Measurements from ENCODE around the gene ELK4.

Gene ELK4

DNA sequence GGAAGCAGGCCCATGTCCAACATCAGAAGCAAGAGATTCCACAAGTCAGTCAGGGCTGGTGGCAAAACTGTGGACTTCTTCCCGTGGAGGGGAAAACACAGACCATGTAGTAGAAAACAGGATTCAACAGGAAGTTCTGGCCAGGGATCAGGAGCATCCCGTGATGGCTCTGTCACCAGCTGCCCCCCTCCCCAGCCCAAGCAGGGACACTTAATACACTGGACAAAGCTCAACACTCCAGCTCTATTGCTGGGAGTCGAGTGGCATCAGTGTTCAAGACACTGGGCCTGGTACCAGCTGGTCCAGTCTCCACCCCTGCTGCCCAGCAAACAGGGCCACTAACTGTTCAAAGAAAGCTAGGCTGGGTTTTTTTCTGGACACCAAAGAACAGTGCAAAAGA is 44.8 kb upstream of the ELK4 start:
- in situ Hi-C loops (cut with HindIII; ENCODE audit: low sequenced_read_pairs) = no loop called here
- H3K4me3 ChIP-seq (ENCODE audit: low read depth, low read length) = no peak overlapping the region
- TF ChIP-seq, protein P1, sequence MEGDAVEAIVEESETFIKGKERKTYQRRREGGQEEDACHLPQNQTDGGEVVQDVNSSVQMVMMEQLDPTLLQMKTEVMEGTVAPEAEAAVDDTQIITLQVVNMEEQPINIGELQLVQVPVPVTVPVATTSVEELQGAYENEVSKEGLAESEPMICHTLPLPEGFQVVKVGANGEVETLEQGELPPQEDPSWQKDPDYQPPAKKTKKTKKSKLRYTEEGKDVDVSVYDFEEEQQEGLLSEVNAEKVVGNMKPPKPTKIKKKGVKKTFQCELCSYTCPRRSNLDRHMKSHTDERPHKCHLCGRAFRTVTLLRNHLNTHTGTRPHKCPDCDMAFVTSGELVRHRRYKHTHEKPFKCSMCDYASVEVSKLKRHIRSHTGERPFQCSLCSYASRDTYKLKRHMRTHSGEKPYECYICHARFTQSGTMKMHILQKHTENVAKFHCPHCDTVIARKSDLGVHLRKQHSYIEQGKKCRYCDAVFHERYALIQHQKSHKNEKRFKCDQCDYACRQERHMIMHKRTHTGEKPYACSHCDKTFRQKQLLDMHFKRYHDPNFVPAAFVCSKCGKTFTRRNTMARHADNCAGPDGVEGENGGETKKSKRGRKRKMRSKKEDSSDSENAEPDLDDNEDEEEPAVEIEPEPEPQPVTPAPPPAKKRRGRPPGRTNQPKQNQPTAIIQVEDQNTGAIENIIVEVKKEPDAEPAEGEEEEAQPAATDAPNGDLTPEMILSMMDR (IDR thresholded peaks at IDR 0.05; ENCODE audit: low read depth, low read length, missing control alignments) = no peak
- no peak for DNase-seq (ENCODE audit: low read depth)

DNA sequence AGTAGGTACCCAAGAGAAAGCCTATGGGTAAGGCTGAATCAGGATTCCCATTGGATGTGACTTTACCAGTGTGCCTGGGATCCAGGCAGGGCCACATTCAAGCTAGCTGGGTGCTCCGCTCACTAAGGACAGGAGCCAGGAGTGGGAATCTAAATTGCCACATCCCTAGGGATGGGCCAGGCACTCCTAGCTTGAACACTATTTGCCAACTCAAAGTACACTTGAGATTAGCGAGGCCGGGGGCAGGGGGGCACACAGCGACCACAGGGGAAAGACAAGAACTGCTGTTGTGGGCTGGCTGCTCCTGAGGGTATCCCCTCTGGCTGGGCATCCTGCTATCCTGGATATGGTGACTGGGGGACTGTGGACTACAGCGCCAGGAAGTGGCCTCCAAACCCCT is 44.2 kb upstream of the ELK4 start:
- no peak overlapping the region for H3K4me3 ChIP-seq (ENCODE audit: low read depth, low read length)
- in situ Hi-C loops (cut with HindIII; ENCODE audit: low sequenced_read_pairs) = no loop called here
- TF ChIP-seq, protein P1 (IDR thresholded peaks at IDR 0.05; ENCODE audit: low read depth, low read length, missing control alignments) = no peak
- no peak for DNase-seq (ENCODE audit: low read depth)

- TF ChIP-seq, protein P1 (IDR thresholded peaks at IDR 0.05; ENCODE audit: low read depth, low read length, missing control alignments) = no peak
- no peak overlapping the region for H3K4me3 ChIP-seq (ENCODE audit: low read depth, low read length)
- no peak for DNase-seq (ENCODE audit: low read depth)
- in situ Hi-C loops (cut with HindIII; ENCODE audit: low sequenced_read_pairs) = no loop called here
Observed at GRCh38 chr1:205675247-205675646, 43.4 kb upstream of the ELK4 start.

- TF ChIP-seq, protein P1 (IDR thresholded peaks at IDR 0.05; ENCODE audit: low read depth, low read length, missing control alignments) = no peak
- in situ Hi-C loops (cut with HindIII; ENCODE audit: low sequenced_read_pairs) = no loop called here
Observed at GRCh38 chr1:205672970-205673369, 41.2 kb upstream of the ELK4 start.

GRCh38 chr1:205672395-205672889 is 40.6 kb upstream of the ELK4 start:
- in situ Hi-C loops (cut with HindIII; ENCODE audit: low sequenced_read_pairs) = no loop called here
- TF ChIP-seq, protein P1 (IDR thresholded peaks at IDR 0.05; ENCODE audit: low read depth, low read length, missing control alignments) = no peak
- no peak for DNase-seq (ENCODE audit: low read depth)
- H3K4me3 ChIP-seq (ENCODE audit: low read depth, low read length) = no peak overlapping the region

More at GRCh38 chr1:205672970-205673369, 41.2 kb upstream of the ELK4 start:
- no peak for DNase-seq (ENCODE audit: low read depth)
- H3K4me3 ChIP-seq (ENCODE audit: low read depth, low read length) = no peak overlapping the region

DNA sequence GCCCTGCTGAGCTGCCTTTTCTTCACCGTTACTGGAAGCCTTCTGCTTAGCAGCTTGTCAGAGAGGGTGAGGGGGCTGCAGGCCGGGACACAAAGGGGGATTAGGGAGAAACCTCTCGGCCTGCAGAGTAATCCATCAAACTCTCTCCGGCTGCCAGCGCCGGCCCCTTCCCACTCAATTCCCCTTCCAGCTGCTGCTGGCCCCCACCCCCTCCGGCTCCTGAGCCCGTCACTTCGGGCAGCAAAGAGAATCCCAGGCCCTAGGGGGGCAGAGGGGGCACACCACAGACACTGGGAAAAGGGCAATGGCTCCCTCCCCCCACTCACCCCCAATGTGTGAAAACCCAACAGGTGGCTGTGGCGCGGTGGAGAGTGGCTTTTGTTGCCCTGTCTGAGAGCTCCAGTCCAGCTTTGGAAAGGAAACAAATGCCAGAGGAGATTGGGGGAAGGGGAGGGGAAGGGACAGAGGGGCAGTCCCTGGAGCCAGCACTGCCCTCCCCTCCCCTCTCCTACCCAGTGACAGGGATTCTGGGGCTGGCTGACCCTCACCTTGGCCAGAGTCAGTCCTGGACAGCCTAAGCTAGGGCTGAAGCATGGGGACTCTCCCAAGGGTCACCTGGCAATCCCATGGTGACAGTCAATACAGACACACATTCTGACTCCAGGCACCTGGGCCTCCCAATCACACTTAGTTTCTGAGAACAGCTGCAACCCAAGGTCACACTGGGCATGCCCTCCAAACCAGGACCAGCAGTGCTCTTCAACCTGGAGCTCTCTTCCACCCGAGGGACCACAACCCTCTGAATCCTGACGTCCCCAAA is 39.0 kb upstream of the ELK4 start:
- TF ChIP-seq, protein P1 (IDR thresholded peaks at IDR 0.05; ENCODE audit: low read depth, low read length, missing control alignments) = no peak
- DNase-seq (ENCODE audit: low read depth) = no peak
- H3K4me3 ChIP-seq (ENCODE audit: low read depth, low read length) = no peak overlapping the region
- in situ Hi-C loops (cut with HindIII; ENCODE audit: low sequenced_read_pairs) = no loop called here
